DND-41 (cell line): ENCODE data around the gene INPP5E.

Experiments used
- ATAC-seq: fragments of 200-7000 bp; cut with Tn5 transposase; 3 replicates; pipeline ENCODE4 v1.9.1; 2021; ENCODE audit warnings: low read depth; ENCODE audit not compliant: insufficient read depth
- DNase-seq: peaks from one replicate; pipeline ENCODE4 v3.0.0-alpha.2; 2020
- H2AFZ ChIP-seq: 2 replicates; pipeline ENCODE4 v1.6.0; 2012; ENCODE audit warnings: low read depth, low read length
- H3K27ac ChIP-seq: 2 replicates; pipeline ENCODE4 v1.5.1; 2012; ENCODE audit warnings: low read length, inconsistent platforms
- H3K27me3 ChIP-seq: fragments of 200-600 bp; sonication (generic); 2 replicates; pipeline ENCODE4 v1.6.0; 2012; ENCODE audit warnings: low read length, mild to moderate bottlenecking, inconsistent platforms; ENCODE audit not compliant: insufficient read depth, poor library complexity
- H3K36me3 ChIP-seq: 2 replicates; pipeline ENCODE4 v1.5.1; 2012; ENCODE audit warnings: low read length, inconsistent platforms; ENCODE audit not compliant: insufficient read depth
- H3K4me1 ChIP-seq: 2 replicates; pipeline ENCODE4 v1.5.1; 2012; ENCODE audit warnings: mild to moderate bottlenecking, low read length; ENCODE audit not compliant: insufficient read depth
- H3K4me2 ChIP-seq: 2 replicates; pipeline ENCODE4 v1.6.0; 2012; ENCODE audit warnings: mild to moderate bottlenecking, moderate library complexity, low read length, inconsistent platforms; ENCODE audit not compliant: insufficient read depth
- H3K4me3 ChIP-seq, 2 experiments: fragments of 200-600 bp in 1 of 2; shearing (Covaris generic) in 1 of 2; 2 replicates each; pipeline ENCODE4 v1.5.1; 2012 to 2016; ENCODE audit warnings: inconsistent platforms in 2 of 2, low read length in 2 of 2, mild to moderate bottlenecking in 2 of 2, low read depth in 1 of 2, moderate library complexity in 1 of 2
- H3K79me2 ChIP-seq: 2 replicates; pipeline ENCODE4 v1.6.0; 2012; ENCODE audit warnings: low read length, inconsistent platforms; ENCODE audit not compliant: insufficient read depth
- H3K9ac ChIP-seq: 2 replicates; pipeline ENCODE4 v1.6.0; 2012; ENCODE audit warnings: low read depth, mild to moderate bottlenecking, inconsistent platforms, low read length, moderate library complexity
- H3K9me3 ChIP-seq: 2 replicates; pipeline ENCODE4 v1.5.1; 2012; ENCODE audit warnings: low read length, moderate library complexity, mild to moderate bottlenecking, inconsistent platforms; ENCODE audit not compliant: insufficient read depth, severe bottlenecking
- H4K20me1 ChIP-seq: 2 replicates; pipeline ENCODE4 v1.6.0; 2012; ENCODE audit warnings: low read length; ENCODE audit not compliant: insufficient read depth
- EZH2 ChIP-seq: IDR thresholded peaks from 3 replicates; pipeline ENCODE4 v1.6.1; 2012; ENCODE audit warnings: borderline replicate concordance, low read depth, mild to moderate bottlenecking, moderate library complexity, low read length, inconsistent platforms; ENCODE audit not compliant: severe bottlenecking
- TF ChIP-seq, protein P1 (sequence below): IDR thresholded peaks from 2 replicates; pipeline ENCODE4 v1.5.1; 2012; ENCODE audit warnings: borderline replicate concordance, low read length, moderate library complexity, mild to moderate bottlenecking; ENCODE audit not compliant: poor library complexity, severe bottlenecking; ENCODE audit errors: extremely low read depth

INPP5E gene

DNA sequence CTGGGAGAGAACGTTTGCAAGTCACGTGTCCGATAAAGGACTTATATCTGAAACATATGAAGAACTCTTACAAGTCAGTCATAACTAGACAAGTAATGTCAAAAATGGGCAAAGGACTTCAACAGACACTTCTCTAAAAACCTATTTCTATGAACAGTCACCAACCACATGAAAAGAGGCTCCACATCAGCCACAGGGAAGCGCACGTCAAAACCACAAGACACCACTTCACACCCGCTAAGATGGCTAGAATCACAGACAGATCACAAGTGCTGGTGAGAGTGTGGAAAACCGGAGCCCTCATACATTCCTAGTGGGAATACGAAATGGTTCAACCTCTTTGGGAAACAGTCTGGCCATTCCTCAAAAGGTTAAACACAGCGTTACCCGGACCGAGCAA lies 54.6 kb downstream of the INPP5E start:
- Histone ChIP-seq H3K9ac (no peak overlapping the region), H3K4me1 (peaks cover 13% of the 10 kb centered on the region), H3K27ac (no peak overlapping the region), H2AFZ (no peak overlapping the region), H3K79me2 (no peaks in the 10 kb centered on the region), H3K4me3 (no peak overlapping the region), H3K27me3 (no peaks in the 10 kb centered on the region), H3K36me3 (peaks cover 71% of the 10 kb centered on the region), H3K9me3 (no peaks in the 10 kb centered on the region), H3K4me2 (no peak overlapping the region), H4K20me1 (peaks cover 25% of the 10 kb centered on the region)
- TF ChIP-seq, protein P1, sequence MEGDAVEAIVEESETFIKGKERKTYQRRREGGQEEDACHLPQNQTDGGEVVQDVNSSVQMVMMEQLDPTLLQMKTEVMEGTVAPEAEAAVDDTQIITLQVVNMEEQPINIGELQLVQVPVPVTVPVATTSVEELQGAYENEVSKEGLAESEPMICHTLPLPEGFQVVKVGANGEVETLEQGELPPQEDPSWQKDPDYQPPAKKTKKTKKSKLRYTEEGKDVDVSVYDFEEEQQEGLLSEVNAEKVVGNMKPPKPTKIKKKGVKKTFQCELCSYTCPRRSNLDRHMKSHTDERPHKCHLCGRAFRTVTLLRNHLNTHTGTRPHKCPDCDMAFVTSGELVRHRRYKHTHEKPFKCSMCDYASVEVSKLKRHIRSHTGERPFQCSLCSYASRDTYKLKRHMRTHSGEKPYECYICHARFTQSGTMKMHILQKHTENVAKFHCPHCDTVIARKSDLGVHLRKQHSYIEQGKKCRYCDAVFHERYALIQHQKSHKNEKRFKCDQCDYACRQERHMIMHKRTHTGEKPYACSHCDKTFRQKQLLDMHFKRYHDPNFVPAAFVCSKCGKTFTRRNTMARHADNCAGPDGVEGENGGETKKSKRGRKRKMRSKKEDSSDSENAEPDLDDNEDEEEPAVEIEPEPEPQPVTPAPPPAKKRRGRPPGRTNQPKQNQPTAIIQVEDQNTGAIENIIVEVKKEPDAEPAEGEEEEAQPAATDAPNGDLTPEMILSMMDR, result no peak
- no peak for TF ChIP-seq EZH2
- peak; percentile 56 for DNase-seq
- peak; percentile 88 for ATAC-seq

DNA sequence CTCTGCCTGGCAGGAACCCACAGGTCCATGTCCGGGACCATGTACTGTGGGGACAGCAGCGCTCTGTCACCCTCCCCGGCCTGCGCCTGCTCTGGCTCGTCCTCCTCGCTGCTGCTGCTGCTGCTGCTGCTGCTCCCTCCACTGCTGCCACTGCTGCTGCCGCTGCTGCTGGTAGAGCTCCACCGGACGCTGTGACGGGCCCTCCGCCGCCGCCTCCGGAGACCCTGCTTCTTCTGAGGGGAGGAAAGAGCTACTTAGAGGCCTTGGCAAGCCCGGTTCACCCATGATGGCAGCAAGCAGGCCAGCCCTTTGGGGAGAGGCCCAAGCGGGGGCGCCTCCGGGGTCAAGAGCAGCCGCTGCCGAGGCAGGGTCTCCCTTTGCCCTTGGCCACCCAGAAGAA lies 56.2 kb downstream of the INPP5E start:
- Histone ChIP-seq H3K36me3 (peaks cover 68% of the 10 kb centered on the region), H3K9ac (no peak overlapping the region), H3K79me2 (no peaks in the 10 kb centered on the region), H3K4me1 (peaks cover 13% of the 10 kb centered on the region), H2AFZ (no peak overlapping the region), H3K27me3 (no peaks in the 10 kb centered on the region), H3K9me3 (no peaks in the 10 kb centered on the region), H3K4me2 (no peak overlapping the region), H4K20me1 (peaks cover 25% of the 10 kb centered on the region), H3K27ac (no peak overlapping the region), H3K4me3 (no peak overlapping the region)
- TF ChIP-seq EZH2, result no peak
- TF ChIP-seq, protein P1, result no peak
- no peak for DNase-seq
- ATAC-seq, result no peak

DNA sequence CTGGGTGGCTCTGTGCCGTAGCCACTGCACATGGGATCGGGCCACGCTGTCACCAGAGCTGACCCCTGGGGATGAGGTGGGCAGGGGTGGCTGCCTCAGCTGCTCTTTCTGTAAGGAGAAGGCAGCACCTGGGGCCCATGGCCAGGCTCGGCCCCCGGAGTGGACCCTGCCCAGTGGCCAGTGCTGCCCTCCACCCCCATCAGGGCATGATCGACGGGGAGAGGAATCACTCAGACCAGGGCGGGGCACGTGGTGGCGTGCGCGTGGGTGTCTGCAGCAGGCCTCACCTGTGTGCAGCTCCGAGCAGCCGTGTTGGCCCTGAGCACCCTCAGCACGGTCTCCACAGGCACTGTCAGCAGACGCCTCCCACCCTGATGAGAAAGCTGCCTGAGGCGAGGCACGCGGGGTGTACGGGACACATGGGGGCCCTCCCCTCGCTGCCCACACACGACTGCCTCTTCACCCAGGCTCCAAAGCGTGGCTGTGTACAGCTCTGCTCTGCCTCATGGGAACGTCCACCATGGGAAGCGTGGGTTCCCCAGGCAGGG lies 57.6 kb downstream of the INPP5E start:
- TF ChIP-seq, protein P1, result no peak
- TF ChIP-seq EZH2, result no peak
- DNase-seq, result no peak
- no peaks in the 10 kb centered on the region for H3K79me2 ChIP-seq
- H3K36me3 ChIP-seq, result peaks cover 56% of the 10 kb centered on the region
- ATAC-seq, result no peak
- no peak overlapping the region for H3K4me2 ChIP-seq
- H3K27ac ChIP-seq, result no peak overlapping the region
- no peak overlapping the region for H3K9ac ChIP-seq
- H3K27me3 ChIP-seq, result no peaks in the 10 kb centered on the region
- H3K4me3 ChIP-seq, result no peak overlapping the region
- H4K20me1 ChIP-seq, result peaks cover 21% of the 10 kb centered on the region; the same call in 1 of the 2 replicates
- H3K9me3 ChIP-seq, result no peaks in the 10 kb centered on the region
- H2AFZ ChIP-seq, result no peak overlapping the region
- H3K4me1 ChIP-seq, result peaks cover 13% of the 10 kb centered on the region
